GM10847 (cell line): ENCODE results near the gene AGTR1.

Experiments used
- POLR2A ChIP-seq: IDR thresholded peaks from 2 replicates; pipeline ENCODE4 v1.6.1; 2011; ENCODE audit not compliant: insufficient read length; ENCODE audit errors: extremely low read depth

Gene AGTR1

DNA sequence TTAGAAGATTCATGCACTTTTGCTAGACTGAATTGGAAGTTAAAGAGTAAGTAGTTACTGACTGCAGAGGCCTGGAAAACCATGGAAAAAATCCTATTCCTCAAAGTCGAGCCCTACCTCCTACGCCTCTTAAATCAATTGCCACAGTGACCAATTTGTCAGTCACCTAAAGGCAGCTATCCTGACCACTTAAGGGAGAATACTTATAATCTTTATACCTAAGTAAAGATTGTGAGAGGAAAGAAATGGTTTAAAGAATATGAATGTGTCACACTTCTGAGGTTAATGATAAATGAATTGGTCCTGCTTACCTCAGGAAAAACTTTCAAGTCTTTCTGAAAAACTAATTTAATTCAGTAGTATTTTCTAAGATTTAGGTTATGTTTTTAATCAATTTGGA, 42.6 kb downstream of the AGTR1 start:
- TF ChIP-seq POLR2A, result no peak

DNA sequence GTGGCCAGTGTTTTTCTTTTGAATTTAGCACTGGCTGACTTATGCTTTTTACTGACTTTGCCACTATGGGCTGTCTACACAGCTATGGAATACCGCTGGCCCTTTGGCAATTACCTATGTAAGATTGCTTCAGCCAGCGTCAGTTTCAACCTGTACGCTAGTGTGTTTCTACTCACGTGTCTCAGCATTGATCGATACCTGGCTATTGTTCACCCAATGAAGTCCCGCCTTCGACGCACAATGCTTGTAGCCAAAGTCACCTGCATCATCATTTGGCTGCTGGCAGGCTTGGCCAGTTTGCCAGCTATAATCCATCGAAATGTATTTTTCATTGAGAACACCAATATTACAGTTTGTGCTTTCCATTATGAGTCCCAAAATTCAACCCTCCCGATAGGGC, 43.5 kb downstream of the AGTR1 start:
- no peak for TF ChIP-seq POLR2A

- TF ChIP-seq POLR2A, result no peak
Measured at GRCh38 chr3:148742118-148742517, 44.4 kb downstream of the AGTR1 start.

GRCh38 chr3:148746053-148746452, 48.4 kb downstream of the AGTR1 start:
- no peak for TF ChIP-seq POLR2A

- TF ChIP-seq POLR2A, result no peak
Measured at GRCh38 chr3:148748283-148748682, 50.6 kb downstream of the AGTR1 start.

DNA sequence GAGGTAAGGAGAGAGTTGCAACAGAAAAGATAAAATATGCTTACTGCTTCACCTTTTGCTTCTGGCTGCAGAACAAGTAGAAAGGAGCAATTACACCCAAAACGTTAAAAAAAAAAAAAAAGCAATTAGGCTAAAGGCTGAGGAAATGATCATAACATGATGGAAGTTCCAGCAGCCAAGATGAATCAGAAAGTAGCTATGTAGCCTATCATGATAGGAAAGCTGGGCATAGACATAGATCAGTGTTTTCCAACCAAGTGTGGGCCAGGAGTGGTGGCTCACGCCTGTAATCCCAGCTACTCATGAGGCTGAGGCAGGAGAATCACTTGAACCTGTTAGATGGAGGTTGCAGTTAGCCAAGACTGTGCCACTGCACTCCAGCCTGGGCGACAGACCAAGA, 52.6 kb downstream of the AGTR1 start:
- TF ChIP-seq POLR2A, result no peak

DNA sequence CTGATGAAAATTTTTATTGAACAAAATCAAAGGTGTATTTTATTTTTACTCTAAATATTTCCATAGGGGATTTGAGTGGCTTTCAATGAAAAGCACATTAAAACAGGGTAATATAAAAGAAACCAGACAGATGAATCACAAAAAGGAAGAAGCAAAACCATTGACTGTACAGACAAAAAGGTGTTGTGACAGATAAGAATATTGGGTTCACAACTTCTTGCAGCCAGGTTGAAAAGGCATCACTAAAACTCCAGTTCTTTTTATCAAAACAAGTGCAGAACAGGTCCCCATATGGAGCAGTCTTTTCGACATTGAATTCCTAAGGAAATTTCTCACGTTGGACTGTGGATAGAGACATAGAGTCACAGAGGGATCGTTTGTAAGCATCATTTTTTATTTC, 53.8 kb downstream of the AGTR1 start:
- no peak for TF ChIP-seq POLR2A

GRCh38 chr3:148755570-148755969, 57.9 kb downstream of the AGTR1 start:
- no peak for TF ChIP-seq POLR2A

- TF ChIP-seq POLR2A, result no peak
Measured at GRCh38 chr3:148756311-148756710, 58.6 kb downstream of the AGTR1 start.

DNA sequence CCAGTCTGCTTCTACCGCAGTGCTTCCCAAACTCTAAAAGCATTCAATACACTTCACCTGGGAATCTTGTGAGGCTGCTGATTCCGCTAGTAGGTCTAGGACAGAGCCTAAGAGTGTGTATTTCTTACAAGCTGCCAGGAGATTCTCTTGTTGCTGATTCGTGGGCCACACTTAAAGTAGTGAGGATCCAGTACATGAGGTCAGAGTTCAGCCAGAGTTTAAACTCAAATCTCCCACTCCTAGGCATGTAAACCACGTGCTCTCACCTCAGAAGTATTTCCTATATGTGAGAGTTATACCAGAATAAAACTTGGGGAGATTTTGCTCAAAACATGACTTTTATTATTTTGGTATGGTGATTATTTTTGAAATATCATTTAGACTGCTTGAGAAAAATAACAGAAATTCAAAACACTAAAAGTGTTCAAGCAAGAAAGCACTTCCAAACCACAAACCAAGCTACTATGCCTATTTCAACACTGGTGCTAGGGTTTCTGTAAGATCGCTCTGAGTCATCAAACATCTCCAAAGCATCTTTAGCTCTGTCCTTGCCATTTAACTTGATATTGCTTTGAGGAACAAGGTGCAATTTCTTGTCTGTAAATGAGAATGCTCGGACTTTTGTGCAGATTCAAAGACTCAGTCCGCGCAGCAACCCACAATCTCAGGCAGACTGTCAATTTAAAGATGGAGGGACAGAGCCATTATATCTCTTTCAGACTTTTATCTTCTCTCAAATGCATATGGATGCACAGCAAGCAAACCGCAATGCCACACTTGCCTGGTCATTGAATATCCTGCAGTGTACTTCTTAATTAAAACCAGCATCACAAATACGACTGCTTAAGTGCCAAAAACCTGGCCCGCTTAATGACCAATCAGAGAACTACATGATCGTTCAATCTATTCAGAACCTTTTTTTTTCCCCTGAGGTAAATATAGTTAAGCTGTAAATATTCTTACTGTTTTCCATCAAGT, 59.8 kb downstream of the AGTR1 start:
- no peak for TF ChIP-seq POLR2A

GRCh38 chr3:148758303-148758884, 60.7 kb downstream of the AGTR1 start:
- TF ChIP-seq POLR2A, result no peak

DNA sequence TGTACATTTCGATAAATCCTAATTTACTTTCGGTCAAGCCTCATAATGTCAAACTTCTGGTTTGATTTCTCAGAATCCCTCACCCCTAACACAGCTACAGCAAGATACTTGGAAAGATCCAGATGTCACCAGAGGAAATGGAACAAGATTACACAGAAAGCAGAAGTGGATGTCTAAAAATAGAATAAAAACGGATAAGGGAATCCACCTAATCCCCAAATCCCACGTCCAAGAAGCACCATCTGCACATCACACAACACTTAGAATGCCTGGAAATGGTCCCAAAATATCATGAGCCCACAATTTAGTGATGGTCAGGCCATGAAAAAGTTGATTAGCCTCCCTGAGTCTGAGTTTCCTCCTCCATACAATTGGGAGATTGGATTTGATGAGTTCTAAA, 61.7 kb downstream of the AGTR1 start:
- TF ChIP-seq POLR2A, result no peak

DNA sequence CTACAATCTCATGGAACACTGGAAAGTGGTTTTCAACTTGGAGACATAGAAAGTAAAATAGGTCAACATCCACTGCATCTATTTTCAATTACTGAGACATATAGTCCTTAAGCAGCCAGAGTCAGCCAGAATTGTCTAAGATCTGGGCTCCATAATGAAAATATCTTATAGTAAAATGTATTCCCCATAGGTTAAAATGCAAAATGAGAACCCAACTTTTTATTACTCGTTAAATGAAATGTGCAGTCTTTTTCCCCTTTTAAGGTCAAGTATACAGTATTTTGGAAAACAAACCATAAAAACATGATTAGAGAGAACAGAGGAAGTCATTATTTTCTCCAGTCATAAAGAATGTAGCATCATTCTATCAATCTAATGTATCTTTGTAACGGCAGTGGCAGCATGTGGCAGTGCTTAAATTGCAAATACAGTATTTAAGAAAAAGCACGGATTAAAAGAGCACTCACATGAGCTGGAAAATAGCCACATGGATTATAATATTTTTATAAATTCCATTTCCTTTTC, 65.5 kb downstream of the AGTR1 start:
- TF ChIP-seq POLR2A, result no peak

- TF ChIP-seq POLR2A, result no peak
Measured at GRCh38 chr3:148763986-148764935, 66.6 kb downstream of the AGTR1 start.

DNA sequence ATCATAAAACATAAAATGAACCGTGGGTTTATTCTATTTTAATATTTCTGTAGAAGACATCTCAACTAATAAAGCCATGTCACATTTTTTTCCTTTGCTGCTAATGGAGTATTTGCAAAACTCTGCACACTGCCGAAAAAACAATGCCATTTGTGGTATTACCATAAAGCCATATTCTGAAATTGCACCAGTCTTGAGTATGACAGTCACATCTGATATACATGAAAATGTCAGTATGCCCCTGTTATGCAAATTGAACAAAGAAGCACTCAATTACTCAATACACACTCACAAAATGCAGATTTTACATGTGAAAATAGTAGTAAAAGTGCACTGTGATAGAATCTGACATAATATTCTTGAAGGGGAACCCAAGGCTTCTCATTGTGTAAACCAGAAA, 74.7 kb downstream of the AGTR1 start:
- TF ChIP-seq POLR2A, result no peak
